ENCODE data around the gene CLDND1.
"Not testable (repeated sequence)": the region's sequence is repeated elsewhere in the genome, so short reads cannot be mapped to it uniquely, and the experiment has no call there.

CLDND1 gene

GRCh38 chr3:98564282-98565005 is 41.7 kb upstream of the CLDND1 start:
- ChIA-PET CTCF (interaction anchor here (0.7 to 5.3 kb wide), 17 partner anchors 8 to 249 kb away, joined by 3 to 34 read pairs (median 4); partner anchors contain the start of genes CLDND1 and CPOX), POLR2A (interaction anchor here (0.6 to 6.9 kb wide), 14 partner anchors 8 to 541 kb away, joined by 3 to 52 read pairs (median 7); partner anchors contain the start of gene GPR15)
- DNase-seq (ENCODE audit: extremely low spot score) = no peak
- no peak for TF ChIP-seq CTCF (IDR thresholded peaks at IDR 0.05; ENCODE audit: control extremely low read depth, extremely low read depth, low read depth, missing control alignments)

- ChIA-PET CTCF (interaction anchor here (0.8 to 5.3 kb wide), 10 partner anchors 9 to 229 kb away, joined by 3 to 34 read pairs (median 4); partner anchors contain the start of genes CLDND1 and CPOX), POLR2A (interaction anchor here (0.6 to 6.9 kb wide), 14 partner anchors 8 to 1380 kb away, joined by 3 to 52 read pairs (median 6); partner anchors contain the start of genes CPOX and GPR15)
- no peak for TF ChIP-seq CTCF (IDR thresholded peaks at IDR 0.05; ENCODE audit: control extremely low read depth, extremely low read depth, low read depth, missing control alignments)
- peak; percentile 36 for DNase-seq (ENCODE audit: extremely low spot score)
Observed at GRCh38 chr3:98563661-98564281, 41.1 kb upstream of the CLDND1 start.

DNA sequence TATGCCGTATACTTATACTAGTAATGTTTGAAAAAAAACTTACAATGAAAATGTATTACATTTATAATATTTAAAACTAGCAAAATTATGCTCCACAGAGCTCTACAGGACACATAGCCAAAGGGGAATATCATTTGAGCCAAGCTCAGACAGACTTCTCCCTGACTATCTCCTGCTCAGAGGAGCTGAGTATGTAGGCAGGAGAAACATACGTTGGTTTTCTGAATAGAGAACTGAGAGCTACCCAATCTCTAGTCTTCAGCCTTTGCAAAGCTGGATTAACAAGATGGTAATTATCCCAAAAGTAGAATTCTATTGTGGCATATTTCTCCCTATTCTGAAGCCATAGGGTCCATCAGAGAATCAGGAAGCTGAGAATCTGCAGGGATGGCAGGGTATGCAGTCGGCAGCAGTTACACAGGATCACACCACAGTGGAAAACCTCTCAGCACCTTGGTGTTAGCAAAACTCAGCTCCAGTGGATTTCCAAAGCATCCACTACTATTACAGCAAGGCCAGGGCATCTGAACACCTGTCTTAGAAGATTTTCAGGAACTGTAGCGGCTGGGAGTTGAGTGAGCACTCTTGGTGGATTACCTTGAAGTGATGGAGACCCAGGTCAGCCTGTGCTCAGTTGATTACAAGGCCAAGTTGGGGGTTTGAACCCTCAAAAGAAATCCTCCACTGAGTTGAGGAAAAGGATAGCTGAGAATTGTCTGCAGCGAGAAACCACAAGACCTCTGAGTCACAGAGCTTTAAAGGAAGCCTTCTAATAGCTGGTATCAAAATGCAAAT is 39.2 kb upstream of the CLDND1 start:
- POLR2A ChIA-PET = interaction anchor here (1.6 to 6.9 kb wide), 3 partner anchors 10 to 29 kb away, joined by 8 to 52 read pairs (median 8); no protein-coding TSS in a partner anchor
- CTCF ChIA-PET = interaction anchor here (0.6 to 5.3 kb wide), 8 partner anchors 9 to 40 kb away, joined by 3 to 34 read pairs (median 8); partner anchors contain the start of genes CPOX and GPR15
- TF ChIP-seq CTCF (IDR thresholded peaks at IDR 0.05; ENCODE audit: control extremely low read depth, extremely low read depth, low read depth, missing control alignments) = no peak
- no peak for DNase-seq (ENCODE audit: extremely low spot score)

- CTCF ChIA-PET = interaction anchor here (1.8 to 2.5 kb wide), 4 partner anchors 11 to 28 kb away, joined by 5 to 12 read pairs (median 8); partner anchors contain the start of gene GPR15
- TF ChIP-seq CTCF (IDR thresholded peaks at IDR 0.05; ENCODE audit: control extremely low read depth, extremely low read depth, low read depth, missing control alignments) = no peak
- DNase-seq (ENCODE audit: extremely low spot score) = no peak
- POLR2A ChIA-PET = interaction anchor here (1.0 to 6.9 kb wide), 4 partner anchors 9 to 28 kb away, joined by 3 to 52 read pairs (median 6); no protein-coding TSS in a partner anchor
Observed at GRCh38 chr3:98560911-98561310, 38.2 kb upstream of the CLDND1 start.

- POLR2A ChIA-PET; DNase-seq (ENCODE audit: extremely low spot score): not testable (repeated sequence)
- CTCF ChIA-PET = interaction anchor here (1.6 to 2.1 kb wide), 2 partner anchors 14 to 23 kb away, joined by 5 to 7 read pairs; no protein-coding TSS in a partner anchor
Observed at GRCh38 chr3:98559769-98560168, 37.1 kb upstream of the CLDND1 start.

GRCh38 chr3:98558100-98558827 is 35.6 kb upstream of the CLDND1 start:
- no peak for TF ChIP-seq CTCF (IDR thresholded peaks at IDR 0.05; ENCODE audit: control extremely low read depth, extremely low read depth, low read depth, missing control alignments)
- ChIA-PET POLR2A (interaction anchor here (1.0 to 4.8 kb wide), 3 partner anchors 6 to 26 kb away, joined by 4 to 43 read pairs (median 19); partner anchors contain the start of gene GPR15), CTCF (interaction anchor here (0.9 to 3.2 kb wide), 7 partner anchors 12 to 43 kb away, joined by 3 to 13 read pairs (median 5); partner anchors contain the start of gene CLDND1)
- DNase-seq (ENCODE audit: extremely low spot score) = no peak

Measured in GM10248 (cell line).